HG02840 (cell line): ENCODE results near the gene SMAD9.

Experiments used
- ATAC-seq: cut with Tn5 transposase; IDR thresholded peaks from one replicate; pipeline ENCODE4 v1.9.1; 2021; ENCODE audit warnings: mild to moderate bottlenecking, moderate library complexity, moderate number of reproducible peaks; ENCODE audit not compliant: unreplicated experiment, low FRiP score

SMAD9 gene

GRCh38 chr13:36870050-36870692 lies 49.9 kb downstream of the SMAD9 start:
- no peak for ATAC-seq

DNA sequence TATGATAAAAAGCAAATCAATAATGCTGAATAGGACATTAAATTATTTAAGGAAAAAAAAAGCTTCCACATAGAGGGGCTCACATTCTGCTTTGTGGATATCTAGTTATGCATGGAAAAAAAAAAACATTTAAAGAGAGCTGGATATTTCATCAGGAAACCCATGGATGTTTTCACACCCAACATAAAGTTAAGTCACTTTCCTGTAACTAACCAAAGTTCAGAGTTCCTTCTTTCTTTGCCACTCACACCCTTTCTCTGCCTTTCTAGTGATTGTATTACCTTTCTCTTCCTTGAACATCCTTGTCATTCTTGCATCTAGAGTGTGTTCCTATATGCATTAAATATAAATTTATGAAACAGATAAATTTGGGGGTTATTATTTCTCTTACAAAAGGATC lies 53.8 kb downstream of the SMAD9 start:
- no peak for ATAC-seq

DNA sequence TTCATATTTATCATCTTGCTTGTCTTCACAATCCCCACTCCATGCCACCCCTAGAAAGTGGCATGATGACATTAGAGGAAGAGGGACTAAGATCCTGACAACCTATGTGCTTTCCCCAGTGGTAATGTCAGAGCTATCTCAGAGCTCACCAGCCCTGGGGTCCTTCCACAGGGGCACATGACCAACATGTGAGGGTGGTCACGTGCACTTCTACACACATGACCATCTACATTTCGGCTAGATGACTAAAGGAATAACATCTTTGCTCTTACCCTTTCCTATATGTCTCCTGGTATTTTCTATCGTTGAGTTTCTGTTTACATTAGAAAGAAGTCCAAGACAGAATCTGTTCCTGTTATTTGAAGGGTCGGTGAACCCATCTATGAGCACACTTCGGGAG lies 54.8 kb downstream of the SMAD9 start:
- ATAC-seq = no peak

GRCh38 chr13:36862722-36863121 lies 57.3 kb downstream of the SMAD9 start:
- no peak for ATAC-seq

DNA sequence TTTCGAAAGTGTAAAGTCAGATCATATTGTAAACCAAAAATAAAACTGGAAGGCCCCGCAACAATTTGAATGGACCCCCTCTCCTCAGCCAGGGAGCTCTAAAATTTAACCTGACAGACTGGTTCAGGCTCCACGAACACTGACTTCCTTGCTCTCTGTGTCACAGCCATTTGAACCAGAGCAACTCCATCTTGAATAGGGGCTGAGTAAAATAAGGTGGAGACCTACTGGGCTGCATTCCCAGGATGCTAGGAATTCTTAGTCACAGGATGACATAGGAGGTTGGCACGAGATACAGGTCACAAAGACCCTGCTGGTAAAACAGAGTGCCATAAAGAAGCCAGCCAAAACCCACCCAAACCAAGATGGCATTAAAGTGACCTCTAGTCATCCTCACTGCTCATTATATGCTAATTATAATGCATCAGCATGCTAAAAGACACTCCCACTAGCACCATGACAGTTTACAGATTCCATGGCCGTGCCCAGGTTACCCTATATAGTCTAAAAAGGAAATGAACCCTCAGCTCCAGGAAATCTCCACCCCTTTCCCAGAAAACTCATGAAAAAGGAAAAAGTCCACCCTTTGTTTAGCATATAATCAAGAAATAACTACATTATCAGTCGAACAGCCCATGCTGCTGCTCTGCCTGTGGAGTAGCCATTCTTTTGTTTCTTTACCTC lies 57.9 kb downstream of the SMAD9 start:
- no peak for ATAC-seq

DNA sequence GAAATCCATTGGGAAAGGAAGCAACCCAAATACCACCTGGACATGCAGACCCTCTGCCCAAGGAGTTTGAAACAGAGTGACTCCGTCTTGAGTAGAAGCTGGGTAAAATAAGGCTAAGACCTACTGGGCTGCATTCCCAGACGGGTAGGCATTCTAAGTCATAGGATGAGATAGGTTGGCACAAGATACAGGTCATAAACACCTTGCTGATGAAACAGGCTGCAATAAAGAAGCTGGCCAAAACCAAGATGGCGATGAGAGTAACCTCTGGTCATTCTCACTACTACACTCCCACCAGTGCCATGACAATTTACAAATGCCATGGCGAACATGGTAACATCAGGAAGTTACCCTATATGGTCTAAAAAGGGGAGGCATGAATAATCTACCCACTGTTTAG lies 60.8 kb downstream of the SMAD9 start:
- ATAC-seq = no peak

GRCh38 chr13:36858290-36858689 lies 61.7 kb downstream of the SMAD9 start:
- ATAC-seq = no peak

DNA sequence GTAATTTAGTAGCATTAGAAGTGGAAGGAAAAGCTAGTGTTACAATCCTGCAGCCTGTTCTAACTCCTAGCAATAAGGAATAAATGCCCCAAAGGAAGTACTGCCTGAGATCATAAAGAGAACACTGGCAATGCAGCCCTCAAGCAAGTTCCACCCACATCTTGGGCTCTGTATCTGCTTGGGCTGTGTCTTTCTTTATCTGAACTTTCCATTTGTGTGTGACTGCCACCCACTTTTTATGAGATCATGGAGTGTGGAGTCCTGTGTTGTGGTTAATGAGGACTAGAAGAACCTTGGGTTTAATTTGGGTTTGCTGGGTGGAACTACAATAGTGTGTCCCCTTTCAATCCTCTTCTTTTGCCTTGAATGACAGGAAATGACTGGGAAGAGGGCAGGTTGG lies 62.8 kb downstream of the SMAD9 start:
- no peak for ATAC-seq

- ATAC-seq = no peak
Measured at GRCh38 chr13:36850790-36851438, 69.1 kb downstream of the SMAD9 start.

GRCh38 chr13:36848199-36848982 lies 71.6 kb downstream of the SMAD9 start:
- ATAC-seq = no peak

DNA sequence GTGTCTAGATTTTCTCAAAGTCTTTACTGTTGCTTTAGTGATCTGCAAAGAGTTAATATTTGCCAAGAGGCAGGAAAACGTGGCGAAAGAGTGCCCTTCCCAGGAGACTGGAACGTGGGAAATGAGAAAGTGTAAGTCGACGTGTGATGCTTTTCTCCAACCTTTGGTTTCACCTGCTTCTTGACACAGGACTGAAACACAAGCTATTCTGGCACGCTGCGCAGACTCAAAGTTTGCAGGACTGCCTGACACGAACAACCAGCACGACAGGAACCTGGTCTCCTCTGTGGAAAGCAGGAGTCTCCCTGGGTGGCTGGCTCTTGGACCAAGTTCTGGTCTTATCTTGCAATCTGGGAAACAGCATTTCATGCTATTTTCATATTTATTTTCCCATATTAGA lies 72.4 kb downstream of the SMAD9 start:
- ATAC-seq = no peak

- ATAC-seq = no peak
Measured at GRCh38 chr13:36841391-36841790, 78.6 kb downstream of the SMAD9 start.

GRCh38 chr13:36840718-36841250 lies 79.3 kb downstream of the SMAD9 start:
- ATAC-seq = no peak

GRCh38 chr13:36839981-36840380 lies 80.1 kb downstream of the SMAD9 start:
- no peak for ATAC-seq

- no peak for ATAC-seq
Measured at GRCh38 chr13:36839281-36839680, 80.8 kb downstream of the SMAD9 start.

GRCh38 chr13:36837354-36838092 lies 82.5 kb downstream of the SMAD9 start:
- no peak for ATAC-seq

DNA sequence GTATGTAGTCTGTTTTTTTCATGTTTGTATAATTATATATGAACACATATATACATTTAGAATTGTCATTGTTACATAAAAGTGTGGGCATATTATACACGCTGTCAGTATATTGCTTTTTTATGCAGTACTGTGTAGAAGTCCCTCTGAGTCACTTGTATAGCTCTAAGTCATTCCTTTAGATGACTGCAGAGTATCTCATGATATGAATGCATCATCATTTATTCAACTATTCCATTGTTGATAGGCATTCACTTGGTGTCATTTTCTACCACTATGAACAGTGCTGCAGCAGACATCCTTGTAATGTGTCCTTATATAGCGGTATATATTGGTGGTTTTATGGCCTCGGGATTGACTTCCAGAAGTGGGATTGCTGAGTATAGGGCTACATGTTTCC lies 85.7 kb downstream of the SMAD9 start:
- ATAC-seq = no peak

- no peak for ATAC-seq
Measured at GRCh38 chr13:36831291-36831690, 88.7 kb downstream of the SMAD9 start.

- ATAC-seq = no peak
Measured at GRCh38 chr13:36829753-36830152, 90.3 kb downstream of the SMAD9 start.

GRCh38 chr13:36822785-36823184 lies 97.3 kb downstream of the SMAD9 start:
- ATAC-seq = no peak
